K562 (cell line): ENCODE data around the gene RETREG2. TPM values are rescaled to one million over a fixed set of nuclear protein-coding genes. Genes with fewer than 3 reads are reported as not detected.

Experiments
- CBFB ChIP-seq: sonication (generic); formaldehyde crosslinking; IDR thresholded peaks from 2 replicates; pipeline ENCODE4 v1.4.0; 2020; ENCODE audit warnings: mild to moderate bottlenecking, missing genetic modification reagents
- CHD4 ChIP-seq: fragments of 200-600 bp; sonication (generic); IDR thresholded peaks from 3 replicates; pipeline ENCODE4 v1.6.1; 2012; ENCODE audit warnings: low read depth, mild to moderate bottlenecking, mixed read lengths, low read length, inconsistent platforms; ENCODE audit not compliant: insufficient read depth, insufficient replicate concordance, poor library complexity, severe bottlenecking
- HNRNPL ChIP-seq: fragments of 200-400 bp; formaldehyde crosslinking; IDR thresholded peaks from 2 replicates; pipeline ENCODE4 v1.6.1; 2017; ENCODE audit warnings: low read depth, mild to moderate bottlenecking, low read length
- PRMT5 ChIP-seq: sonication (generic); formaldehyde crosslinking; IDR thresholded peaks from 2 replicates; pipeline ENCODE4 v1.5.0; 2020; ENCODE audit warnings: missing genetic modification reagents
- RBM34 ChIP-seq: fragments of 200-400 bp; formaldehyde crosslinking; IDR thresholded peaks from 2 replicates; pipeline ENCODE4 v1.6.1; 2018; ENCODE audit warnings: low read length, borderline replicate concordance; ENCODE audit not compliant: insufficient read depth
- REST ChIP-seq, 2 experiments: fragments of 450-650 bp; formaldehyde crosslinking in 1 of 2; IDR thresholded peaks; 2 replicates each; pipeline versions ENCODE4 v1.4.0 to v1.6.1; 2014 to 2020; ENCODE audit warnings: mild to moderate bottlenecking in 2 of 2, borderline replicate concordance in 1 of 2, low read depth in 1 of 2
- THAP12 ChIP-seq: fragments of 250-450 bp; sonication (Bioruptor Pico); IDR thresholded peaks from 2 replicates; pipeline ENCODE4 v1.9.0; 2021; ENCODE audit warnings: mild to moderate bottlenecking, inconsistent platforms
- ZNF143 ChIP-seq: sonication (generic); formaldehyde crosslinking; IDR thresholded peaks from 2 replicates; pipeline ENCODE4 v1.9.0; 2022; ENCODE audit warnings: mild to moderate bottlenecking, missing genetic modification reagents
- polyA plus RNA-seq, 8 experiments: library from polyadenylated mRNA; depleted of rRNA in 4 of 8; stranded (reverse) in 5 of 8; unstranded in 3 of 8; fragments of >200 nt; fragmentation: Nextera tagmentation in 2 of 8; fragmentation: Illumina TruSeq in 1 of 8; extraction: Ambion mirVana in 2 of 8; extraction: Trizol in 1 of 8; gene quantifications; 2 replicates each; pipeline versions ENCODE4 v1.2.1 to v1.2.3, GENCODE V29; 2011 to 2014; ENCODE audit warnings: inconsistent platforms in 1 of 8, missing spikeins in 1 of 8
- total RNA-seq, 7 experiments: library from RNA; depleted of rRNA in 6 of 7; stranded (reverse); fragments of >200 nt in 6 of 7; fragmentation: Illumina TruSeq in 2 of 7; extraction: Trizol in 2 of 7; gene quantifications; 2 replicates each; pipeline versions ENCODE4 v1.2.1 to v1.2.3, GENCODE V29; 2011 to 2021; ENCODE audit warnings: low replicate concordance in 1 of 7
- TF ChIP-seq, protein P1 (sequence below): fragments of 250-450 bp; sonication (Bioruptor Pico); IDR thresholded peaks from 2 replicates; pipeline ENCODE4 v1.4.0; 2020
- TF ChIP-seq, protein P2 (sequence below): fragments of 200-400 bp; formaldehyde crosslinking; IDR thresholded peaks from 2 replicates; pipeline ENCODE4 v1.6.1; 2017; ENCODE audit warnings: mild to moderate bottlenecking, low read depth, low read length, moderate library complexity
- TF ChIP-seq, protein P3 (sequence below), 2 experiments: fragments of 450-650 bp; IDR thresholded peaks; 2 replicates each; pipeline ENCODE4 v1.6.1; 2016

Gene RETREG2
- total and polyA plus RNA-seq, 9 of the 15 experiments (the other 6 are each of a cell fraction or from before 2014, with no cell fraction given) = 4.9 to 40.1 (median 19.2) TPM

- TF ChIP-seq, protein P1, sequence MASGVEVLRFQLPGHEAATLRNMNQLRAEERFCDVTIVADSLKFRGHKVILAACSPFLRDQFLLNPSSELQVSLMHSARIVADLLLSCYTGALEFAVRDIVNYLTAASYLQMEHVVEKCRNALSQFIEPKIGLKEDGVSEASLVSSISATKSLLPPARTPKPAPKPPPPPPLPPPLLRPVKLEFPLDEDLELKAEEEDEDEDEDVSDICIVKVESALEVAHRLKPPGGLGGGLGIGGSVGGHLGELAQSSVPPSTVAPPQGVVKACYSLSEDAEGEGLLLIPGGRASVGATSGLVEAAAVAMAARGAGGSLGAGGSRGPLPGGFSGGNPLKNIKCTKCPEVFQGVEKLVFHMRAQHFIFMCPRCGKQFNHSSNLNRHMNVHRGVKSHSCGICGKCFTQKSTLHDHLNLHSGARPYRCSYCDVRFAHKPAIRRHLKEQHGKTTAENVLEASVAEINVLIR = no peak
- TF ChIP-seq ZNF143 (CRISPR knock-in tag) = peak; percentile 45; the same call in 1 of the 2 replicates
- peak; percentile 43; the same call in 1 of the 2 replicates for TF ChIP-seq HNRNPL
- TF ChIP-seq, protein P2, sequence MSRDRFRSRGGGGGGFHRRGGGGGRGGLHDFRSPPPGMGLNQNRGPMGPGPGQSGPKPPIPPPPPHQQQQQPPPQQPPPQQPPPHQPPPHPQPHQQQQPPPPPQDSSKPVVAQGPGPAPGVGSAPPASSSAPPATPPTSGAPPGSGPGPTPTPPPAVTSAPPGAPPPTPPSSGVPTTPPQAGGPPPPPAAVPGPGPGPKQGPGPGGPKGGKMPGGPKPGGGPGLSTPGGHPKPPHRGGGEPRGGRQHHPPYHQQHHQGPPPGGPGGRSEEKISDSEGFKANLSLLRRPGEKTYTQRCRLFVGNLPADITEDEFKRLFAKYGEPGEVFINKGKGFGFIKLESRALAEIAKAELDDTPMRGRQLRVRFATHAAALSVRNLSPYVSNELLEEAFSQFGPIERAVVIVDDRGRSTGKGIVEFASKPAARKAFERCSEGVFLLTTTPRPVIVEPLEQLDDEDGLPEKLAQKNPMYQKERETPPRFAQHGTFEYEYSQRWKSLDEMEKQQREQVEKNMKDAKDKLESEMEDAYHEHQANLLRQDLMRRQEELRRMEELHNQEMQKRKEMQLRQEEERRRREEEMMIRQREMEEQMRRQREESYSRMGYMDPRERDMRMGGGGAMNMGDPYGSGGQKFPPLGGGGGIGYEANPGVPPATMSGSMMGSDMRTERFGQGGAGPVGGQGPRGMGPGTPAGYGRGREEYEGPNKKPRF = no peak
- no peak for TF ChIP-seq CHD4
- no peak for TF ChIP-seq THAP12 (CRISPR knock-in tag)
- peak; percentile 0; the same call in 1 of the 2 replicates for TF ChIP-seq CBFB
- no peak for TF ChIP-seq RBM34
- TF ChIP-seq REST (IDR thresholded peaks at IDR 0.05; ENCODE audit: borderline replicate concordance) = peak; percentile 87
- peak; percentile 85 for TF ChIP-seq REST (CRISPR knock-in tag; IDR thresholded peaks at IDR 0.05; ENCODE audit: low read depth)
- TF ChIP-seq, protein P3, sequence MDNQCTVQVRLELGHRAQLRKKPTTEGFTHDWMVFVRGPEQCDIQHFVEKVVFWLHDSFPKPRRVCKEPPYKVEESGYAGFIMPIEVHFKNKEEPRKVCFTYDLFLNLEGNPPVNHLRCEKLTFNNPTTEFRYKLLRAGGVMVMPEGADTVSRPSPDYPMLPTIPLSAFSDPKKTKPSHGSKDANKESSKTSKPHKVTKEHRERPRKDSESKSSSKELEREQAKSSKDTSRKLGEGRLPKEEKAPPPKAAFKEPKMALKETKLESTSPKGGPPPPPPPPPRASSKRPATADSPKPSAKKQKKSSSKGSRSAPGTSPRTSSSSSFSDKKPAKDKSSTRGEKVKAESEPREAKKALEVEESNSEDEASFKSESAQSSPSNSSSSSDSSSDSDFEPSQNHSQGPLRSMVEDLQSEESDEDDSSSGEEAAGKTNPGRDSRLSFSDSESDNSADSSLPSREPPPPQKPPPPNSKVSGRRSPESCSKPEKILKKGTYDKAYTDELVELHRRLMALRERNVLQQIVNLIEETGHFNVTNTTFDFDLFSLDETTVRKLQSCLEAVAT (IDR thresholded peaks at IDR 0.05) = no peak
- TF ChIP-seq PRMT5 (CRISPR knock-in tag) = no peak
Measured at GRCh38 chr2:219218217-219218731, 40.2 kb downstream of the RETREG2 start (continued).
